Right lobe of liver (tissue), 4 donors: Measurements from ENCODE around the gene YES1.

Experiments
- CTCF ChIP-seq, 4 donors: fragments of 200-600 bp in 3 of 4; fragments of 450-650 bp in 1 of 4; IDR thresholded peaks; one replicate each; pipeline versions ENCODE4 v1.5.1 to v1.8.0; 2016 to 2022; ENCODE audit warnings: antibody characterized with exemption in 4 of 4, mild to moderate bottlenecking in 2 of 4
- POLR2A ChIP-seq: fragments of 450-650 bp; IDR thresholded peaks from one replicate; pipeline ENCODE4 v1.6.1; 2017; ENCODE audit warnings: antibody characterized with exemption, mild to moderate bottlenecking
- donor health status: DM: no; HTN: no; CAD: no.
- donor health status: DM: no; HTN: no; CAD: no.
- donor health status: DM: no; HTN: yes; CAD: no.

- TF ChIP-seq POLR2A, result no peak
- TF ChIP-seq CTCF (IDR thresholded peaks at IDR 0.05), result no peak
Measured at GRCh38 chr18:814300-815084, 2.5 kb upstream of the YES1 start.
